Activated naive CD4-positive, alpha-beta T cell treated with anti-CD3 and anti-CD28 coated beads for 36 hours (primary cell): ENCODE measurements around the gene MARCKSL1. TPM values are rescaled to one million over a fixed set of nuclear protein-coding genes. Genes with fewer than 3 reads are reported as not detected.
"Not testable (repeated sequence)": the region's sequence is repeated elsewhere in the genome, so short reads cannot be mapped to it uniquely, and the experiment has no call there.

Source experiments
- CTCF ChIA-PET: fragments of 350-600 bp; sonication (Branson Sonifier 250); formaldehyde crosslinking; loops from one replicate; lab custom pipeline; 2021; ENCODE audit warnings: antibody characterized with exemption; lab: Charles Lee
- DNase-seq: peaks from one replicate; pipeline ENCODE4 v3.0.0-alpha.2; 2020
- H3K27ac Mint-ChIP-seq: one replicate; pipeline ENCODE4 v1.8.0; 2021; ENCODE audit warnings: mild to moderate bottlenecking, mixed read lengths
- H3K27me3 Mint-ChIP-seq: one replicate; pipeline ENCODE4 v1.8.0; 2021; ENCODE audit warnings: low read depth, mixed read lengths
- H3K36me3 Mint-ChIP-seq: one replicate; pipeline ENCODE4 v1.8.0; 2021; ENCODE audit warnings: low read depth, mixed read lengths
- H3K4me1 Mint-ChIP-seq: one replicate; pipeline ENCODE4 v1.8.0; 2021; ENCODE audit warnings: low read depth, mixed read lengths
- H3K4me3 Mint-ChIP-seq: one replicate; pipeline ENCODE4 v1.8.0; 2021; ENCODE audit warnings: mild to moderate bottlenecking, moderate library complexity, mixed read lengths
- H3K9me3 Mint-ChIP-seq: one replicate; pipeline ENCODE4 v1.8.0; 2021; ENCODE audit warnings: mixed read lengths
- intact Hi-C: fragments of 100-400 bp; cut with micrococcal nuclease; formaldehyde crosslinking; loops from one replicate; pipeline ENCODE4 v1.15.1; 2023
- total RNA-seq, 2 experiments: library from RNA; stranded (reverse); gene quantifications; one replicate each; pipeline ENCODE4 v1.2.3, GENCODE V29; 2021

MARCKSL1 gene
- total RNA-seq, 2 experiments from 2014 or later: 14.4 to 15.9 TPM

- no peak overlapping the region for H3K4me3 Mint-ChIP-seq
- no peak for DNase-seq
- CTCF ChIA-PET: interaction anchor here (0.6 to 1.1 kb wide), 3 partner anchors 61 to 102 kb away, joined by 3 read pairs; no protein-coding TSS in a partner anchor
- H3K4me1 Mint-ChIP-seq: peaks cover 63% of the 10 kb centered on the region
- intact Hi-C loops: no loop called here
- H3K27me3 Mint-ChIP-seq: no peaks in the 10 kb centered on the region
- no peak overlapping the region for H3K27ac Mint-ChIP-seq
- H3K9me3 Mint-ChIP-seq: no peaks in the 10 kb centered on the region
- H3K36me3 Mint-ChIP-seq: peaks cover 44% of the 10 kb centered on the region
These were observed 36.7 kb downstream of the MARCKSL1 start for GRCh38 chr1:32299327-32299726.

DNA sequence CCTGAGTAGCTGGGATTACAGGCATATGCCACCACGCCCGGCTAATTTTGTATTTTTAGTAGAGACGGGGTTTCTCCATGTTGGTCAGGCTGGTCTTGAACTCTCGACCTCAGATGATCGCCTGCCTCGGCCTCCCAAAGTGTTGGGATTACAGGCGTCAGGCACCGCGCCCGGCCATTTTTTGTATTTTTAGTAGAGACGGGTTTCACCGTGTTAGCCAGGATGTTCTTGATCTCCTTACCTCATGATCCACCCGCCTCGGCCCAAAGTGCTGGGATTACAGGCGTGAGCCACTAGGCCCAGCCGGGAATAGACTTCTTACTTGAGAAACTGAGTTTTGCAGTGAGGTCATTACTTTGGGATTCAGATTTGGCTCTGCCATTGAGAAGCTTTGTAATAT, 37.8 kb downstream of the MARCKSL1 start:
- CTCF ChIA-PET, H3K27ac Mint-ChIP-seq, H3K4me3 Mint-ChIP-seq, H3K9me3 Mint-ChIP-seq, H3K27me3 Mint-ChIP-seq, intact Hi-C loops, DNase-seq: not testable (repeated sequence)
- Mint-ChIP-seq H3K4me1 (peaks cover 67% of the 10 kb centered on the region), H3K36me3 (peaks cover 36% of the 10 kb centered on the region)

- Mint-ChIP-seq H3K27me3 (no peaks in the 10 kb centered on the region), H3K4me1 (peaks cover 48% of the 10 kb centered on the region)
- intact Hi-C loops: loop anchor here (1.0 to 5.0 kb wide), 5 partner anchors 41 to 358 kb away; partner anchors contain the start of genes EIF3I, LCK, MARCKSL1 and TMEM234
These were observed 44.1 kb downstream of the MARCKSL1 start, which contains the start of gene HDAC1 for GRCh38 chr1:32291708-32292538. Gene HDAC1 (plus strand): TSS chr1:32292083. CDS start chr1:32292170, 87 bp downstream.

DNA sequence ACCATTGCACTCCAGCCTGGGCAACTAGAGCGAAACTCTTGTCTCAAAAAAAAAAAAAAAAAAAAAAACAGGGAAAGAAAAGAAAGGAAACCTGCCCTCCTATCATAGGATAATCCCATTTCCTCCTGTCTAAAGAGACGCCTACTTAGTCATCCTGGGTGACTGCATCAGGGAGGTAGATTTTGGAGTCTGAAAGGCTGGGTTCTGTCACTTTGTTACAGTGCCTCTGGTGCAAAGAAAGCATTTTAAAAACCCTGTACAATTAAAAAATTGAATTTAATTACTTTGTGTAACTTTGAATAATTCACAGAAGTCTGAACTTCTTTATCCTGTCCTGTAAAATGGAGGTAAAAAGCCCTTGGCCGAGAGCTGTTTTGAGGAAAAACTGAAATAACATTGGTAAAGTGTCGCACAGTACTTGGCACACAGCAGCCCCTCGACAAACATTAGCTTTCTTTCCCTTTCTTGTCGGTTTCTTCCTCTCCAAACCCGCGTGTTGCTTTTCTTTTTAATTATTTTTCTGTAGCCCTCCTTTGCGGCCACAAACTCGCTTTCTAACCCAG, 44.8 kb downstream of the MARCKSL1 start:
- Mint-ChIP-seq H3K27ac (peak overlapping the region; percentile 98), H3K4me1 (peaks cover 42% of the 10 kb centered on the region), H3K36me3 (peaks cover 17% of the 10 kb centered on the region), H3K9me3 (no peaks in the 10 kb centered on the region), H3K4me3 (peak overlapping the region; percentile 100), H3K27me3 (no peaks in the 10 kb centered on the region)
- DNase-seq: no peak
- CTCF ChIA-PET: interaction anchor here (0.9 to 2.4 kb wide), 5 partner anchors 37 to 81 kb away, joined by 3 to 18 read pairs (median 4); no protein-coding TSS in a partner anchor
- intact Hi-C loops: loop anchor here (2.0 to 5.0 kb wide), 3 partner anchors 46 to 218 kb away; partner anchors contain the start of genes EIF3I, MARCKSL1, TMEM234 and TMEM39B

More at GRCh38 chr1:32291708-32292538, 44.1 kb downstream of the MARCKSL1 start, which contains the start of gene HDAC1:
- H3K4me3 Mint-ChIP-seq: peak within 1 kb of the TSS; percentile 100
- H3K36me3 Mint-ChIP-seq: peaks cover 20% of the 10 kb centered on the region
- DNase-seq: peak; percentile 97
- H3K27ac Mint-ChIP-seq: peak within 1 kb of the TSS; percentile 98
- no peaks in the 10 kb centered on the region for H3K9me3 Mint-ChIP-seq
- CTCF ChIA-PET: interaction anchor here (0.9 to 2.4 kb wide), 6 partner anchors 38 to 80 kb away, joined by 3 to 18 read pairs (median 4); partner anchors contain the start of gene MARCKSL1

GRCh38 chr1:32289256-32289655, 46.8 kb downstream of the MARCKSL1 start:
- H3K27me3 Mint-ChIP-seq: no peaks in the 10 kb centered on the region
- no peaks in the 10 kb centered on the region for H3K9me3 Mint-ChIP-seq
- no peak for DNase-seq
- peaks cover 25% of the 10 kb centered on the region for H3K36me3 Mint-ChIP-seq
- H3K4me3 Mint-ChIP-seq: no peak overlapping the region
- no peak overlapping the region for H3K27ac Mint-ChIP-seq
- CTCF ChIA-PET: interaction anchor here (0.6 to 2.2 kb wide), 3 partner anchors 20 to 50 kb away, joined by 3 to 9 read pairs (median 5); no protein-coding TSS in a partner anchor
- intact Hi-C loops: no loop called here
- H3K4me1 Mint-ChIP-seq: peaks cover 26% of the 10 kb centered on the region

GRCh38 chr1:32286763-32287162, 49.3 kb downstream of the MARCKSL1 start:
- Mint-ChIP-seq H3K9me3 (no peaks in the 10 kb centered on the region), H3K4me3 (no peak overlapping the region), H3K27ac (peak overlapping the region; percentile 17), H3K4me1 (peaks cover 14% of the 10 kb centered on the region), H3K36me3 (peaks cover 18% of the 10 kb centered on the region), H3K27me3 (no peaks in the 10 kb centered on the region)
- intact Hi-C loops: no loop called here
- CTCF ChIA-PET: interaction anchor here (2.1 kb wide), 1 partner anchor 71 kb away, joined by 11 read pairs; no protein-coding TSS in a partner anchor
- no peak for DNase-seq

DNA sequence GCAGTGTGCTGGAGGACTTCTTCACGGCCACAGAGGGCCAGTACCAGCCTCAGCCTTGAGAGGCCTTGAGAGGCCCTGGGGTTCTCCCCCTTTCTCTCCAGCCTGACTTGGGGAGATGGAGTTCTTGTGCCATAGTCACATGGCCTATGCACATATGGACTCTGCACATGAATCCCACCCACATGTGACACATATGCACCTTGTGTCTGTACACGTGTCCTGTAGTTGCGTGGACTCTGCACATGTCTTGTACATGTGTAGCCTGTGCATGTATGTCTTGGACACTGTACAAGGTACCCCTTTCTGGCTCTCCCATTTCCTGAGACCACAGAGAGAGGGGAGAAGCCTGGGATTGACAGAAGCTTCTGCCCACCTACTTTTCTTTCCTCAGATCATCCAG, 50.4 kb downstream of the MARCKSL1 start:
- CTCF ChIA-PET: no interaction called here
- H3K27me3 Mint-ChIP-seq: no peaks in the 10 kb centered on the region
- intact Hi-C loops: no loop called here
- DNase-seq: no peak
- H3K27ac Mint-ChIP-seq: peak overlapping the region; percentile 4
- no peaks in the 10 kb centered on the region for H3K9me3 Mint-ChIP-seq
- H3K4me1 Mint-ChIP-seq: peaks cover 5% of the 10 kb centered on the region
- no peak overlapping the region for H3K4me3 Mint-ChIP-seq
- H3K36me3 Mint-ChIP-seq: peaks cover 21% of the 10 kb centered on the region

GRCh38 chr1:32284777-32285176, 51.3 kb downstream of the MARCKSL1 start:
- DNase-seq, H3K4me1 Mint-ChIP-seq, CTCF ChIA-PET, intact Hi-C loops, H3K27me3 Mint-ChIP-seq, H3K4me3 Mint-ChIP-seq, H3K27ac Mint-ChIP-seq, H3K9me3 Mint-ChIP-seq: not testable (repeated sequence)
- peaks cover 29% of the 10 kb centered on the region for H3K36me3 Mint-ChIP-seq

Other genes with a start within 250 kb of the MARCKSL1 start
- 10 to 100 TPM; 74.5 to 75.0 TPM for gene KPNA6, start 228.2 kb downstream of the MARCKSL1 start, total RNA-seq
- gene TXLNA, start 156.6 kb downstream of the MARCKSL1 start, total RNA-seq: 10 to 100 TPM; 84.3 to 86.2 TPM
- 10 to 100 TPM; 13.1 to 14.8 TPM for gene CCDC28B, start 135.6 kb downstream of the MARCKSL1 start, total RNA-seq
- gene IQCC, start 130.6 kb downstream of the MARCKSL1 start, total RNA-seq: 1 to 10 TPM; 4.8 to 5.9 TPM
- not detected for gene DCDC2B, start 127.1 kb downstream of the MARCKSL1 start, total RNA-seq
- gene TMEM234, start 113.9 kb downstream of the MARCKSL1 start, total RNA-seq: 1 to 10 TPM; 5.1 to 6.4 TPM
- gene EIF3I, start 113.8 kb downstream of the MARCKSL1 start, total RNA-seq: 100 to 1,000 TPM; 382 to 391 TPM
- gene FAM167B, start 89.0 kb downstream of the MARCKSL1 start, total RNA-seq: under 1 TPM; 0.38 to 0.42 TPM
- gene LCK, start 85.0 kb downstream of the MARCKSL1 start, total RNA-seq: 100 to 1,000 TPM; 156 to 164 TPM
- 100 to 1,000 TPM; 111 to 120 TPM for gene HDAC1, start 44.1 kb downstream of the MARCKSL1 start, total RNA-seq
- 1 to 10 TPM; 2.1 to 3.4 TPM for gene FAM229A, start 26.3 kb upstream of the MARCKSL1 start, total RNA-seq
- 1 to 10 TPM in 1 of 2 experiments, under 1 TPM in 1; 0.84 to 1.9 TPM for gene TSSK3, start 26.3 kb upstream of the MARCKSL1 start, total RNA-seq
- 10 to 100 TPM; 35.2 to 38.3 TPM for gene BSDC1, start 58.2 kb upstream of the MARCKSL1 start, total RNA-seq
- not detected for gene ZBTB8B, start 128.8 kb upstream of the MARCKSL1 start, total RNA-seq
- gene ZBTB8A, start 203.2 kb upstream of the MARCKSL1 start, total RNA-seq: under 1 TPM; 0.21 to 0.35 TPM